ENCODE results near the gene CATSPERD. TPM values are rescaled to one million over a fixed set of nuclear protein-coding genes. Genes with fewer than 3 reads are reported as not detected.

Gene CATSPERD
- polyA plus RNA-seq, 3 donors: not detected

DNA sequence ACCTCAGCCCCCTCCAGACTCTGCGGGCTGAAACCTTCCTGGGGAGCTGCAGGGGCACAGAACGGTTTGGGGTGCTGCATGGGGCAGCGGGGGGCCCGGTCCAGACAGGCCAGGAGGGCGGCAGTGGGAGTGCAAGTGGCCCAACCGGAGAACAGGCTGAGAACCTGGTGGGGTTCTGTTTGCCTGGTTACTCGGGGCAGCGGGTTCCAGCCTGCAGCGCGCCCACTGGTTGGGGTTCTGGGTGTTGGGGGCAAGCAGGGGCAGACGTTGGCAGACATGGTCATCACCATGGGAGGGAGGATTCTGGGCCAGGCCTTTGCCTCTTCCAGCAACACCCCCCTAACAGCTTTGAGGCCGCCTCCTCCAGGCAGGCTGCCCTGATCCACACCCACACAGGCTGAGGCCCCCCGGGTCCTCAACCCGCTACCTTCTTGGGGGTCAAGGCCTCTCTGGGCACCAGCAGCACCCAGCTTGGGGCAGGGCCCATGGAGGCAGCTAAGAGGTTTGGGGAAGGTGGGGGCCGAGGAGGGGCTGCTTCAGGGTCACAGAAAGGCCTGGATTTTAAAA lies 64.2 kb downstream of the CATSPERD start, which contains the start of gene PRR22:
Gene PRR22 (minus strand): TSS at position 166 of the 567 bp plus-strand sequence. CDS start 86 bp downstream, at position 80.
- Mint-ChIP-seq H3K36me3 (peaks cover 35 to 52% of the 10 kb centered on the region in 2 donors), H3K9me3 (peaks cover 0 to 3% (median 0%) of the 10 kb centered on the region in 7 donors), H3K4me3 (no peak within 1 kb of the TSS), H3K27ac (peak within 1 kb of the TSS in 4 of 7 donors; percentile 30 to 75 (median 62)), H3K4me1 (no peaks in the 10 kb centered on the region), H3K27me3 (ENCODE audit: low read depth in 3 of 3) (peaks cover 0 to 2% (median 2%) of the 10 kb centered on the region in 3 donors)
- H3K4me3 ChIP-seq (replicated peaks in 1 of 3; ENCODE audit: low read depth in 2 of 3, low read length in 3 of 3): no peak within 1 kb of the TSS
- peaks cover 53 to 59% of the 10 kb centered on the region in 2 donors for H3K36me3 ChIP-seq (replicated peaks in 1 of 2; ENCODE audit: control insufficient read depth in 1 of 2, insufficient read depth in 2 of 2, low read length in 2 of 2)
- no peak for DNase-seq
- WGBS (ENCODE audit: insufficient coverage): 98% methylated on average over 11 of the region's 15 CpGs
- H2AFZ ChIP-seq (ENCODE audit: insufficient read depth, low read depth, low read length, poor library complexity, severe bottlenecking): no peak within 1 kb of the TSS
- peaks cover 15% of the 10 kb centered on the region for H4K20me1 ChIP-seq (ENCODE audit: insufficient read depth, low read length)
- H3K79me2 ChIP-seq (ENCODE audit: insufficient read depth, low read length): peaks cover 2% of the 10 kb centered on the region
- H3K4me2 ChIP-seq (replicated peaks; ENCODE audit: extremely low read depth, low read length, poor library complexity, severe bottlenecking): no peak within 1 kb of the TSS
- no peaks in the 10 kb centered on the region for H3K27me3 ChIP-seq (ENCODE audit: control insufficient read depth in 2 of 2, insufficient read depth in 2 of 2, low read length in 2 of 2)
- no peak for TF ChIP-seq CTCF (IDR thresholded peaks at IDR 0.05)
- H3K9ac ChIP-seq (ENCODE audit: insufficient read depth, low read length, poor library complexity, severe bottlenecking): no peak within 1 kb of the TSS
- no peaks in the 10 kb centered on the region for H3K4me1 ChIP-seq (ENCODE audit: control insufficient read depth in 1 of 2, insufficient read depth in 2 of 2, low read length in 2 of 2)
- intact Hi-C loops (cut with micrococcal nuclease): no loop called here
- no peak within 1 kb of the TSS for H3K27ac ChIP-seq (ENCODE audit: low read depth in 1 of 2, low read length in 2 of 2)
- H3K9me3 ChIP-seq (replicated peaks in 1 of 2; ENCODE audit: control insufficient read depth in 1 of 2, insufficient read depth in 1 of 2, low read length in 2 of 2): no peaks in the 10 kb centered on the region

GRCh38 chr19:5785423-5785822 lies 65.0 kb downstream of the CATSPERD start:
- peaks cover 8% of the 10 kb centered on the region for H3K79me2 ChIP-seq (ENCODE audit: insufficient read depth, low read length)
- H3K27ac Mint-ChIP-seq: no peak overlapping the region
- 95% methylated on average over 37 of the region's 37 CpGs for WGBS (ENCODE audit: insufficient coverage)
- H3K9me3 ChIP-seq (replicated peaks in 1 of 2; ENCODE audit: control insufficient read depth in 1 of 2, insufficient read depth in 1 of 2, low read length in 2 of 2): no peaks in the 10 kb centered on the region
- intact Hi-C loops (cut with micrococcal nuclease): no loop called here
- peaks cover 4% of the 10 kb centered on the region for H3K4me1 Mint-ChIP-seq
- no peak overlapping the region for H3K27ac ChIP-seq (ENCODE audit: low read depth in 1 of 2, low read length in 2 of 2)
- no peak overlapping the region for H3K4me3 ChIP-seq (replicated peaks in 1 of 3; ENCODE audit: low read depth in 2 of 3, low read length in 3 of 3)
- H4K20me1 ChIP-seq (ENCODE audit: insufficient read depth, low read length): peaks cover 22% of the 10 kb centered on the region
- no peak overlapping the region for H3K9ac ChIP-seq (ENCODE audit: insufficient read depth, low read length, poor library complexity, severe bottlenecking)
- H3K4me1 ChIP-seq (ENCODE audit: control insufficient read depth in 1 of 2, insufficient read depth in 2 of 2, low read length in 2 of 2): peaks cover 5 to 7% of the 10 kb centered on the region in 2 donors
- H3K4me2 ChIP-seq (replicated peaks; ENCODE audit: extremely low read depth, low read length, poor library complexity, severe bottlenecking): no peak overlapping the region
- no peak for TF ChIP-seq CTCF (IDR thresholded peaks at IDR 0.05)
- peaks cover 0 to 3% (median 2%) of the 10 kb centered on the region in 3 donors for H3K27me3 Mint-ChIP-seq (ENCODE audit: low read depth in 3 of 3)
- peaks cover 58 to 63% of the 10 kb centered on the region in 2 donors for H3K36me3 ChIP-seq (replicated peaks in 1 of 2; ENCODE audit: control insufficient read depth in 1 of 2, insufficient read depth in 2 of 2, low read length in 2 of 2)
- H2AFZ ChIP-seq (ENCODE audit: insufficient read depth, low read depth, low read length, poor library complexity, severe bottlenecking): no peak overlapping the region
- no peak for DNase-seq
- no peak overlapping the region for H3K4me3 Mint-ChIP-seq
- H3K36me3 Mint-ChIP-seq: peaks cover 40 to 60% of the 10 kb centered on the region in 2 donors
- no peaks in the 10 kb centered on the region for H3K27me3 ChIP-seq (ENCODE audit: control insufficient read depth in 2 of 2, insufficient read depth in 2 of 2, low read length in 2 of 2)
- peaks cover 0 to 5% (median 0%) of the 10 kb centered on the region in 7 donors for H3K9me3 Mint-ChIP-seq
